GM13976 (cell line): ENCODE data around the gene CLHC1.

Source experiments
- DNase-seq: peaks from one replicate; pipeline ENCODE4 v3.0.0; 2012; ENCODE audit warnings: low spot score
- in situ Hi-C: fragments of 300-500 bp; cut with MboI; formaldehyde crosslinking; loops from one replicate; pipeline ENCODE4 v1.12.0; 2022; ENCODE audit warnings: low sequenced_read_pairs, mixed read lengths, inconsistent platforms; ENCODE audit not compliant: unreplicated experiment
- TF ChIP-seq, protein P1 (sequence below): IDR thresholded peaks from 2 replicates; pipeline ENCODE4 v1.5.1; 2012; ENCODE audit warnings: borderline replicate concordance, mild to moderate bottlenecking; ENCODE audit not compliant: insufficient read depth; ENCODE audit errors: extremely low read depth, missing control alignments, control extremely low read depth

CLHC1 gene

DNA sequence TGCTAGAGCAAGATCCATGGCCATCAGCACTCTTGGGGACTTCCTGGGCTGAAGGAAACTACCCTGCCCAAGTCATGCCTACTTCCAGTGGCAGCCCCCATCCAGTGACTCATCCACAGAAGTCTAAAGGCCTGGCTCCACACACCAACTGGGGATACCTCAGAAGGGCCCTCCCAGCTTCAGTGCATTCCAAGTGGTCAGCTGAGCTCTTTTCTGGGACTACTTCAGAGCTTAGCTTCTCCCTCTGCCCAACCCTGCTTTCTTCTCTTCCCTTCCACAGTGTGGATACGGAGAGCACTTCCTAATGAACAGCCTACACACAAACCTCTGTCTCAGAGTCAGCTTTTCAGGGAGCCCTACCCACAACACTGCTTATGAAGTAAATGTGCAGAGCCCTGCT lies 66.5 kb downstream of the CLHC1 start:
- in situ Hi-C loops = loop anchor here (10.0 to 25.0 kb wide), 2 partner anchors 151 to 253 kb away; no protein-coding TSS in a partner anchor
- DNase-seq = no peak
- TF ChIP-seq, protein P1, sequence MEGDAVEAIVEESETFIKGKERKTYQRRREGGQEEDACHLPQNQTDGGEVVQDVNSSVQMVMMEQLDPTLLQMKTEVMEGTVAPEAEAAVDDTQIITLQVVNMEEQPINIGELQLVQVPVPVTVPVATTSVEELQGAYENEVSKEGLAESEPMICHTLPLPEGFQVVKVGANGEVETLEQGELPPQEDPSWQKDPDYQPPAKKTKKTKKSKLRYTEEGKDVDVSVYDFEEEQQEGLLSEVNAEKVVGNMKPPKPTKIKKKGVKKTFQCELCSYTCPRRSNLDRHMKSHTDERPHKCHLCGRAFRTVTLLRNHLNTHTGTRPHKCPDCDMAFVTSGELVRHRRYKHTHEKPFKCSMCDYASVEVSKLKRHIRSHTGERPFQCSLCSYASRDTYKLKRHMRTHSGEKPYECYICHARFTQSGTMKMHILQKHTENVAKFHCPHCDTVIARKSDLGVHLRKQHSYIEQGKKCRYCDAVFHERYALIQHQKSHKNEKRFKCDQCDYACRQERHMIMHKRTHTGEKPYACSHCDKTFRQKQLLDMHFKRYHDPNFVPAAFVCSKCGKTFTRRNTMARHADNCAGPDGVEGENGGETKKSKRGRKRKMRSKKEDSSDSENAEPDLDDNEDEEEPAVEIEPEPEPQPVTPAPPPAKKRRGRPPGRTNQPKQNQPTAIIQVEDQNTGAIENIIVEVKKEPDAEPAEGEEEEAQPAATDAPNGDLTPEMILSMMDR = no peak

- TF ChIP-seq, protein P1 = no peak
- no peak for DNase-seq
- in situ Hi-C loops = loop anchor here (10.0 to 25.0 kb wide), 2 partner anchors 150 to 253 kb away; no protein-coding TSS in a partner anchor
These were observed 67.3 kb downstream of the CLHC1 start for GRCh38 chr2:55164534-55165480.

- TF ChIP-seq, protein P1 = no peak
- in situ Hi-C loops = loop anchor here (10.0 to 25.0 kb wide), 2 partner anchors 149 to 252 kb away; no protein-coding TSS in a partner anchor
- DNase-seq = no peak
These were observed 68.1 kb downstream of the CLHC1 start for GRCh38 chr2:55163941-55164390.

GRCh38 chr2:55163274-55163721 lies 68.8 kb downstream of the CLHC1 start:
- TF ChIP-seq, protein P1 = no peak
- in situ Hi-C loops = loop anchor here (10.0 to 25.0 kb wide), 2 partner anchors 148 to 251 kb away; no protein-coding TSS in a partner anchor
- DNase-seq = no peak

GRCh38 chr2:55162284-55163006 lies 69.6 kb downstream of the CLHC1 start:
- TF ChIP-seq, protein P1 = no peak
- no peak for DNase-seq
- in situ Hi-C loops = loop anchor here (10.0 to 25.0 kb wide), 2 partner anchors 148 to 250 kb away; no protein-coding TSS in a partner anchor
